ENCODE data around the gene SMIM9.

Gene SMIM9

DNA sequence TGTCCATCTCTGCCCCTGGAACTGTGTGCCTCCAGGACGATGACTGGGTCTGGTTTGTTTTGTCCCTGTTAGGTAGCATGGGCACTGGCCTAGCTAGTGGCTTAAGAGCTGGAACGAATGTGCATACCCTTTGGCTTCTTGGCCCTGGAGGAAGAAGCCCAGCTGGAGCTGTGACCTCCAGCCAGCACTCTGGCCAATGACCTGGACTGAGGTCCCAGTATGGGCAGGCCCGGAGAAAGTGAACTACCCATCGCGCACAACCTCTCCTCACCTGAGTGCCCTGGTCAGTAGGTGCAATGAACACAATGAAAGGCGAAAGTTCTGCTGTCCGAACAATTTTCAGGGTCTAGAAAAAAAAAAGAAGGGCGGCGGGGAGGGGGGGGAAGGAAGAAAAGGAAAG lies 53.5 kb downstream of the SMIM9 start:
- DNase-seq (ENCODE audit: low spot score): no peak

DNA sequence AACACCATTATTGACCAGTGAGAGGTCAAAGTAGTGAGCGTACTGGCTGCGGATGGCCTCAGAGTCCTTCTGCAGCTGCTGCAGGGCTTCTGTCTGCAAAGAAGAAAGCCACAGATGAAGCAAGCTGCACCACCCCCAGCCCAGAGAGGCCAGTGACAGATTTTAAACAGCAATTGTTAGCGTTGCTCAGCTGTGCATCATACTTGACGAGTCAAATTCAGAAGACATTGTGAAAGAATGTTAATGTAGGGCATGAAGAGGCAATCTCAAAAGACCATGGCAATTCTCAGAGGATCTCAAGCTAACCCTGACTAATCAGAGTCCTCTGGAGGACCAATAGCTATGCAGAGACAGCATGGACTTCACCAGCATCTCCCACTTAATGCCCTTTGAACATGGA lies 55.2 kb downstream of the SMIM9 start:
- DNase-seq (ENCODE audit: low spot score): no peak

DNA sequence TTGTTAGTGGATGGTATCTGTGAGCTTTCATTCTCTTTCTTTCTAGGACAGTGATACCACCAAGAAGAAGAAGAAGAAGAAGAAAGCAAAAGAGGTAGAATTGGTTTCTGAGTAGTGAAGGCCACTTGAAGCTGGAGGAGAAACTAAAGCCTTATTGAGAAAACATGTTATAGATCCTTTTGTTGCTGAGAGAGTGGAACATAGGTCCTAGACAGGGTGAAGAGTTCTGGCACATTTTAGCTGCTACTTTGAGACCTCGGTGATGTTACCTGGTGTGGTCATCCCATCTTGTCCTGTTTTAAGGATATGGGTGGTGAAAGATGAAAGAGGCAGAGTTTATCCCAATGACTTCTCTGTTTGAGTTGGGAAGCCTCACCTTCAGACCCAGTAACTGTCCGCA lies 57.7 kb downstream of the SMIM9 start:
- no peak for DNase-seq (ENCODE audit: low spot score)

- DNase-seq (ENCODE audit: low spot score): no peak
Observed at GRCh38 chrX:154775419-154776349, 58.8 kb downstream of the SMIM9 start.

GRCh38 chrX:154774622-154775021 lies 59.8 kb downstream of the SMIM9 start:
- DNase-seq (ENCODE audit: low spot score): no peak
